B cell (primary cell): ENCODE measurements around the gene APOL2.

Experiments
- EZH2 ChIP-seq: IDR thresholded peaks from 2 replicates; pipeline ENCODE4 v1.6.1; 2012; ENCODE audit warnings: borderline replicate concordance, low read depth, mild to moderate bottlenecking, moderate library complexity, low read length; ENCODE audit not compliant: insufficient read depth, poor library complexity, severe bottlenecking
- TF ChIP-seq, protein P1 (sequence below): fragments of 200-600 bp; IDR thresholded peaks from one replicate; pipeline ENCODE4 v1.8.0; 2022; ENCODE audit warnings: antibody characterized with exemption, mild to moderate bottlenecking

DNA sequence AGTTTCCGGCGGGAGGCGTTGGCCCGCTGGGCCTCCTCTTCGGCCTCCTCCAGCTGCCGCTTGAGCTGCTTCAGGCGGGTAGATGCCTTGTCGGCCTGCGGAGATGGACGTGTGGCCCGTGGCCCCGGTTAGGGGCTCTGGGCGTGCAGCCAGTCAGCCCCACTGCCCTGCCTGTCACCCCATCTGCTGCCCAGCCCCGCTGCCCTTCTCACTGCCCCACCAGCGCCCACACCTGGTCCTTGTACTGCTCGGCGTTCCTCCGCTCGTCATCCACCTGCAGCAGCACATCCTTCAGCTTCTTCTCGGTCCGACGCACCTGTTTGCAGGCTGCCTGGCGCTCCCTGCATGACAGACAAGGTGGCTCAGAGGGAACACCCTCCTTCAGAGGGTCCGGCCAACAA lies 44.8 kb upstream of the APOL2 start:
- TF ChIP-seq, protein P1, sequence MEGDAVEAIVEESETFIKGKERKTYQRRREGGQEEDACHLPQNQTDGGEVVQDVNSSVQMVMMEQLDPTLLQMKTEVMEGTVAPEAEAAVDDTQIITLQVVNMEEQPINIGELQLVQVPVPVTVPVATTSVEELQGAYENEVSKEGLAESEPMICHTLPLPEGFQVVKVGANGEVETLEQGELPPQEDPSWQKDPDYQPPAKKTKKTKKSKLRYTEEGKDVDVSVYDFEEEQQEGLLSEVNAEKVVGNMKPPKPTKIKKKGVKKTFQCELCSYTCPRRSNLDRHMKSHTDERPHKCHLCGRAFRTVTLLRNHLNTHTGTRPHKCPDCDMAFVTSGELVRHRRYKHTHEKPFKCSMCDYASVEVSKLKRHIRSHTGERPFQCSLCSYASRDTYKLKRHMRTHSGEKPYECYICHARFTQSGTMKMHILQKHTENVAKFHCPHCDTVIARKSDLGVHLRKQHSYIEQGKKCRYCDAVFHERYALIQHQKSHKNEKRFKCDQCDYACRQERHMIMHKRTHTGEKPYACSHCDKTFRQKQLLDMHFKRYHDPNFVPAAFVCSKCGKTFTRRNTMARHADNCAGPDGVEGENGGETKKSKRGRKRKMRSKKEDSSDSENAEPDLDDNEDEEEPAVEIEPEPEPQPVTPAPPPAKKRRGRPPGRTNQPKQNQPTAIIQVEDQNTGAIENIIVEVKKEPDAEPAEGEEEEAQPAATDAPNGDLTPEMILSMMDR: no peak
- TF ChIP-seq EZH2: no peak
